AG09309 (cell line): ENCODE data around the gene USP24.

ENCODE experiments used
- DNase-seq: peaks from one replicate; pipeline ENCODE4 v3.0.0-alpha.2; 2010; ENCODE audit warnings: low read depth
- H3K4me3 ChIP-seq: 2 replicates; pipeline ENCODE4 v1.5.1; 2011; ENCODE audit warnings: mild to moderate bottlenecking, low read depth, low read length, moderate library complexity; ENCODE audit not compliant: control insufficient read depth
- TF ChIP-seq, protein P1 (sequence below): IDR thresholded peaks from 2 replicates; pipeline ENCODE4 v1.5.1; 2011; ENCODE audit warnings: mild to moderate bottlenecking, low read depth, low read length, inconsistent platforms; ENCODE audit not compliant: insufficient read depth, control insufficient read depth; ENCODE audit errors: missing control alignments

The USP24 gene

DNA sequence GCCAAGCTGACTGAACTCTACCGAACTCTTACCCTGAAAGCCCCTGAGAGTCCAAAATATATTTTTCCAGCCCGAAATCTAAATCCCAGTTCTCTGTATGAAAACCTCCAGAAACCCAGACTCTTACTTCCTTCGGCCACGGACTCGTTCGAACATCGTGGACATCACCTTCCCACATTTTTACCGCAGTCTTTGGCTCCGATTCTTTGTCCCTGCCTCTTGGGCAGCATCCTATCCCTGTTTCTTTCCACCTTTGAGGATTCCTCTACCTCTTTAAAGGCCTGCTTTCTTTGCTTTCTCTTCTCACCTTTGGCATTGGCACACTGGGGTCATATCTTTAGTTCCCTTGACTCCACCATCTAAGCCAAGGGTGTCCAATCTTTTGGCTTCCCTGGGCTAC, 932 bp upstream of the USP24 start:
- peak overlapping the region; percentile 81 for H3K4me3 ChIP-seq
- TF ChIP-seq, protein P1, sequence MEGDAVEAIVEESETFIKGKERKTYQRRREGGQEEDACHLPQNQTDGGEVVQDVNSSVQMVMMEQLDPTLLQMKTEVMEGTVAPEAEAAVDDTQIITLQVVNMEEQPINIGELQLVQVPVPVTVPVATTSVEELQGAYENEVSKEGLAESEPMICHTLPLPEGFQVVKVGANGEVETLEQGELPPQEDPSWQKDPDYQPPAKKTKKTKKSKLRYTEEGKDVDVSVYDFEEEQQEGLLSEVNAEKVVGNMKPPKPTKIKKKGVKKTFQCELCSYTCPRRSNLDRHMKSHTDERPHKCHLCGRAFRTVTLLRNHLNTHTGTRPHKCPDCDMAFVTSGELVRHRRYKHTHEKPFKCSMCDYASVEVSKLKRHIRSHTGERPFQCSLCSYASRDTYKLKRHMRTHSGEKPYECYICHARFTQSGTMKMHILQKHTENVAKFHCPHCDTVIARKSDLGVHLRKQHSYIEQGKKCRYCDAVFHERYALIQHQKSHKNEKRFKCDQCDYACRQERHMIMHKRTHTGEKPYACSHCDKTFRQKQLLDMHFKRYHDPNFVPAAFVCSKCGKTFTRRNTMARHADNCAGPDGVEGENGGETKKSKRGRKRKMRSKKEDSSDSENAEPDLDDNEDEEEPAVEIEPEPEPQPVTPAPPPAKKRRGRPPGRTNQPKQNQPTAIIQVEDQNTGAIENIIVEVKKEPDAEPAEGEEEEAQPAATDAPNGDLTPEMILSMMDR, result no peak
- DNase-seq, result no peak

DNA sequence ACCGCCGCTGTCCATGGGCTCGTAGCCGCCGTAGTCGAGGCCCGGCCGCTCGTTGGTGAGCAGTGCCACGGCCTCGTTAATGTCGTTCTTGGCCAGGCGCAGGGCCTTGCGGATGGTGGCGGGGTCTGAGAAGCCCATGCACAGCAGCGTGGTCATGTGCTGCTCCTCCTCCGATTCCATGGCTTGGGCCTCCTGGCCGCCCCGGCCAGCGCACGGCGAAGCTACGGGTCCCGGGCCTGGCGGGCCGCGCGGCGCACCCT, 300 bp downstream of the USP24 start:
- TF ChIP-seq, protein P1, result no peak
- H3K4me3 ChIP-seq, result peak overlapping the region; percentile 81
- DNase-seq, result no peak

DNA sequence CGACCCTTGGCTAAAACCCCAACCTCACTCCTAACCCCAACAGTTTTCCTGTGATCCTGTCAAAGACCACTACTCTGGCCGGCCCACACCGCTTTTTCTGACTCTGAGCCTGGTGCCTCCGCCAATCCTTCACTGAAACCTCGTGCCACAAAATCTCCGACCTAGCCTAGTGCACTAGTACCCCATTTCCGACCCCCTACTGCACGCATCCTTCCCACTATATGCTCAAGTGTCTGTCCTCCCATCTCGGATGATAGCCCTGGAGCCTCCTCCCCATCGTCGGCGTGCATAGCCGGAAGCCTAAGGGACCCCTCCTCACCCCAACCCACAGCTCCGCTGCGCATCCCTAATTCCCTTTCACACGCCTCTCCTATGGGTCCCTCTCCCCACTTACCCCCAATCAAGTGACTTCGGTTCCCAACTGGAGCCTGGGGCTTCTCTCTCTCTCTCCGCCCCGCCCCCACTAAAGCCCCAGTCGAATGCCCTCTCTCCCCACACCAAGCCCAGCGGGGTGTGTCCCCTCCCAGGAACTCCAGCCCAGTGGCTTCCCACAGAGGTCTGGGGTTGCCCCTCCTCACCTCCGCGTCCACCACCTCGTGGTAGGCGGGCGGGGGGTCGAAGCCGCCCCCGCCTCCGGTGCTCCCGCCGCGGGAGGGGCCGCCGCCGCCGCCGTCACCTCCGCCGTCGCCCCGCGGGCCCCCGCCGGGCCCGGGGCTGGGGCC, 791 bp downstream of the USP24 start:
- peak overlapping the region; percentile 81 for H3K4me3 ChIP-seq
- TF ChIP-seq, protein P1, result no peak
- DNase-seq, result no peak

DNA sequence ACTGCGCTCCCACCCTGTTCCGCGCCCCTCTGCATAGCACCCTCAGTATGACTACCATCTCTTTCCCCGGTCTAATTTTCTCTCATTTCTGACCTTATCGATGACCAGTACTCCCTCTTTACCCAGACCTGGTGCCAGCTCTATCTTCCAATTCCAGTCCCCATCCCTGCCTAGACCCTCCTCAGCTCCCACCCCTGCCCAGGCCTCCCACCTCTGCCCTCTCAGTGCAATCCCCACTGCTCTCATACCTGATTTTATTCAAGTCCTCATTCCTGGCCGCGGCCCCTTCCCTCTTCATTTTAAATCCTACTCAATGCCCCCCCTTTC, 1.3 kb downstream of the USP24 start:
- DNase-seq, result no peak
- TF ChIP-seq, protein P1, result no peak
- peak overlapping the region; percentile 81 for H3K4me3 ChIP-seq

DNA sequence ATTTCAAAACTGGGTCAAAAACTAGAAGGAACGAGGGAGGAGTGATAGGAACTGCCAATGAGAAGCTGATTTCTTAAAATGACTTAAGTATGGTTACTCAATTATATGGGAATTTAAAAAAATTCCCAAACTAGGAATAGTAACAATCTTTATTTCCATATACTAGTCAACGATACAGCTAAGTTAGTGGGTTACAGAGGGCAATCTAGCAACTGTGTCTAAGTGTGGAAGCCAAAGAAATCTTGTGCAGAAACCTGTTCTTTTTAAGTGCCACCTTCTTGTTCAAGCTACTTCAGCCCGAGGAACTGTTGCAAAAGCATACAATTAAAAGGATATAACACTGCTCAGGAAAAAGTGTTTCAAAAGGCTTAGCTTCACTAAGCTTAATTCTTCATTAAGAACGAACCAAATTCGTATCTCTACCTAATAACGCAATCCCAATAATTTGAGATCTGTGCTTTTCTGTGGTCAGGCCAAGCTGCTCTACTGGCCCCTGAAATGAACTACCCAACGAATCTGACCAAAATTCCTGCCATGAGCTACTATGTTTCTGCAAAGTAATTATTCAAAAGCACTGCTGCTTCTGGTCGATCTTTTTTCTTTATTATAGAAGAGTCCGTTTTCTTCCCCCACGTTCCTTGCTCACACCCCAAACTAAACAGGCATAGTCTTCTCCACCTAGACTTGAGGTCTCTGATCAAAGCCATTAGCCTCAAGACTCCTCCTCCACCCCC, 1.8 kb downstream of the USP24 start:
- TF ChIP-seq, protein P1, result no peak
- DNase-seq, result no peak
- peak overlapping the region; percentile 81 for H3K4me3 ChIP-seq

DNA sequence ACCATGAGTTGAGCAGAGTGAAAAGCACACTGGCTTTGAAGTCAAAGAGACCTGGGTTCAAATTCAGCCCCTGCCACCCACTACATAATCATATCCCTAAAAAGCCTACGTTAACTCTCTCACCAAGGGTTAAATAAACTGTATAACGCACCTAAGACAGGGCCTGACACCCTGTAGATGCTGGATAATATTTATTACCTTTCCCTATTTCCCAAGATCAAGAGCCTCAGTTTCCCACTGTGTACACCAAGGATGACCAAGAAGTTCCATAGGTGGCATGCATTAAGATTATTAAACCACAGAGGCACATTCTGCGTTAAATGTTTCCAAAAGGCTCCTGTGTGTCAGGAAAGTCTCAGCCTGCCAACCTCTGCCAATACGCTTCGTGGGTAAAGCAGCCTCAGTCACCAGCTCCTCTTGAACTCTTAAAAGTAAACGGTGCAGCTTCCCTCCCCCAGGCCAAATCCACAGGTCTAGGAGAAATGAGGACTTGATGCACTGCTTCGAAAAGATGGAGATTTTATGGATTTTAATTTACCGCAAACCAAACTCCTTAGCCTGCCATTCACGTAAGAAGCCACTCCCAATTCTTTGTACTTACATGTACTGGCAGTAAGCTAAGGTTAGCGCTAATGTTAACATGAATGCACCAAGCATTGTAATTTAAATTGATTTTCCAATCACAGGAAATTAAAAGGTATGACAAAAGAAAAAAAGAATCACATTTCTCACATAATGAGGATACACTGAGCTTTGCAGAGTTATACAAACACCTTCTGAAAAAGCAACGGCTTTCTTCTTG, 2.6 kb downstream of the USP24 start:
- TF ChIP-seq, protein P1, result no peak
- DNase-seq, result no peak
- no peak overlapping the region for H3K4me3 ChIP-seq
